OCI-LY1 (cell line): Measurements from ENCODE around the gene SPTB.

Source experiments
- H2AFZ ChIP-seq: fragments of 200-600 bp; sonication (generic), shearing (Covaris generic); 2 replicates; pipeline ENCODE4 v1.6.0; 2014; ENCODE audit warnings: antibody characterized with exemption, mild to moderate bottlenecking, low read length
- H3F3A ChIP-seq: fragments of 200-600 bp; sonication (generic), shearing (Covaris generic); 2 replicates; pipeline ENCODE4 v1.6.0; 2014; ENCODE audit warnings: mild to moderate bottlenecking, antibody characterized with exemption, low read length, moderate library complexity; ENCODE audit not compliant: insufficient read depth
- H3K27ac ChIP-seq: fragments of 200-600 bp; sonication (generic); 2 replicates; pipeline ENCODE4 v1.5.1; 2014; ENCODE audit warnings: low read length, mixed run types, mild to moderate bottlenecking, low read depth; ENCODE audit not compliant: poor library complexity, severe bottlenecking
- H3K27me3 ChIP-seq: fragments of 200-600 bp; sonication (generic); 2 replicates; pipeline ENCODE4 v1.6.0; 2014; ENCODE audit warnings: antibody characterized with exemption, mild to moderate bottlenecking, low read length, moderate library complexity; ENCODE audit not compliant: insufficient read depth
- H3K36me3 ChIP-seq: fragments of 200-600 bp; sonication (generic); 2 replicates; pipeline ENCODE4 v1.6.1; 2014; ENCODE audit warnings: mild to moderate bottlenecking, antibody characterized with exemption, low read length, moderate library complexity, mixed read lengths; ENCODE audit not compliant: insufficient read depth
- H3K4me1 ChIP-seq: fragments of 200-600 bp; sonication (generic); 2 replicates; pipeline ENCODE4 v1.5.1; 2014; ENCODE audit warnings: mild to moderate bottlenecking, low read length, moderate library complexity; ENCODE audit not compliant: insufficient read depth, severe bottlenecking
- H3K4me2 ChIP-seq: fragments of 200-600 bp; sonication (generic), shearing (Covaris generic); 2 replicates; pipeline ENCODE4 v1.6.1; 2014; ENCODE audit warnings: low read length
- H3K4me3 ChIP-seq: fragments of 200-600 bp; sonication (generic); 2 replicates; pipeline ENCODE4 v1.5.1; 2014; ENCODE audit warnings: low read length, low read depth, mild to moderate bottlenecking, mixed read lengths; ENCODE audit not compliant: poor library complexity, severe bottlenecking
- H3K79me2 ChIP-seq: fragments of 200-600 bp; shearing (Covaris generic); 2 replicates; pipeline ENCODE4 v1.6.1; 2016; ENCODE audit warnings: mixed run types, low read length, mixed read lengths; ENCODE audit not compliant: insufficient read depth
- H3K9ac ChIP-seq: fragments of 200-600 bp; sonication (generic), shearing (Covaris generic); 2 replicates; pipeline ENCODE4 v1.6.1; 2014; ENCODE audit warnings: mild to moderate bottlenecking, low read length, mixed read lengths
- H3K9me2 ChIP-seq: fragments of 200-600 bp; sonication (generic), shearing (Covaris generic); 2 replicates; pipeline ENCODE4 v1.6.1; 2014; ENCODE audit warnings: low read depth, mild to moderate bottlenecking, low read length, mixed read lengths
- H3K9me3 ChIP-seq: fragments of 200-600 bp; shearing (Covaris generic); 2 replicates; pipeline ENCODE4 v1.6.1; 2014; ENCODE audit warnings: low read length, mixed read lengths
- H4K20me1 ChIP-seq: fragments of 200-600 bp; sonication (generic), shearing (Covaris generic); 2 replicates; pipeline ENCODE4 v1.6.0; 2016; ENCODE audit warnings: mild to moderate bottlenecking, low read length; ENCODE audit not compliant: insufficient read depth
- EZH2 ChIP-seq: fragments of 200-600 bp; sonication (generic), shearing (Covaris generic); IDR thresholded peaks from 2 replicates; pipeline ENCODE4 v1.8.0; 2017; ENCODE audit warnings: borderline replicate concordance, mixed run types, mild to moderate bottlenecking, antibody characterized with exemption, low read length, moderate library complexity, mixed read lengths
- TF ChIP-seq, protein P1 (sequence below): fragments of 200-600 bp; sonication (generic), shearing (Covaris generic); IDR thresholded peaks from 2 replicates; pipeline ENCODE4 v1.5.1; 2017; ENCODE audit warnings: mild to moderate bottlenecking, antibody characterized with exemption, low read length, moderate library complexity, mixed read lengths

The SPTB gene

DNA sequence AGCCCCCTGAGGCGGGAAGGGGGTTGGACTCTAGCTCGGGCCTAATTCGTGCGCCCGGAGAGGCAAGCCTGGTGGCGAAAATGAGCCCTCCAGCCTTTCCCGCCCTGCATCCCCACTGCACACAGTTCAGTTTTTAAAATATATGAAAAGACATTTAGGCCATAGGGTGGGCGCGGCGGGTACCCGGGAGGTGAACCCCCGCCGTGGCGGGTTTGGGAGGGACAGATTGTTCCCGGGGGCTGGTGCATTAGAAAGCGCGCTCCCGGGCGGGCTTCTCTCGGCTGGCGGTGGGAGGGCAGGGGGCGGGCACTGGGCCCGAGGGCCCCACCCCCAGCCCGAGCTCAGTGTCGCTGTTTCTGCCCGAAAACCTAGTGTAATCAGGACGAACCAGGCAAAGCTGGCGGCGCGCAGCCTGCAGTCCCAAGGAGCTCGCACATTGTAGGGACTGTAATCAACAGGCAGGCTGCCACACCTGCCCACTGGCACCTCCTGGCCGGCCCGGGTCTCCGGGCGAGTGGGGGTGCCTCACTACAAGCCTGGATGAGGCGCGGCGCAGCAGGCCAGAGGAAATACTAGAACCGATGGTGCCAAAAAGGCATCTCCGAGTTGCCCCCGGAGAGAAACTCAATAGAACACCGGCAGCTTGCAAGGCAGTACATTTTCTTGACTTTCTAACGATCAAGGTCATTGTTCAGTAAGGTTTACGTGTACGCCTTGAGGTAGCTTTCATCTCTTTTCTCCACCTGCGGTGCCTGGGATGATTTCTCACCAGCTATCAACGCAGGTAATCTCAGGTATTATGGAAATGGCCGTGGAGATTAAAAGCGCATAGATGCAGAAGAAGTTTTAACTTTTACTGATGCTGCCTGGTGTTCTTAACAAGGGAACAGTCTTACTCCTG is 764 bp upstream of the SPTB start:
- Histone ChIP-seq H3K4me3 (peak overlapping the region; percentile 71), H3K36me3 (no peaks in the 10 kb centered on the region), H3K9ac (peak overlapping the region; percentile 43), H3K79me2 (no peaks in the 10 kb centered on the region), H3K4me1 (peaks cover 13% of the 10 kb centered on the region), H3F3A (no peaks in the 10 kb centered on the region), H3K27ac (no peak overlapping the region), H3K4me2 (peak overlapping the region; percentile 98), H2AFZ (peak overlapping the region; percentile 82), H3K27me3 (0 out of 2 replicates have a peak, but pooled peaks cover 6% of the 10 kb centered on the region), H3K9me3 (no peaks in the 10 kb centered on the region), H4K20me1 (no peaks in the 10 kb centered on the region), H3K9me2 (no peaks in the 10 kb centered on the region)
- TF ChIP-seq, protein P1, sequence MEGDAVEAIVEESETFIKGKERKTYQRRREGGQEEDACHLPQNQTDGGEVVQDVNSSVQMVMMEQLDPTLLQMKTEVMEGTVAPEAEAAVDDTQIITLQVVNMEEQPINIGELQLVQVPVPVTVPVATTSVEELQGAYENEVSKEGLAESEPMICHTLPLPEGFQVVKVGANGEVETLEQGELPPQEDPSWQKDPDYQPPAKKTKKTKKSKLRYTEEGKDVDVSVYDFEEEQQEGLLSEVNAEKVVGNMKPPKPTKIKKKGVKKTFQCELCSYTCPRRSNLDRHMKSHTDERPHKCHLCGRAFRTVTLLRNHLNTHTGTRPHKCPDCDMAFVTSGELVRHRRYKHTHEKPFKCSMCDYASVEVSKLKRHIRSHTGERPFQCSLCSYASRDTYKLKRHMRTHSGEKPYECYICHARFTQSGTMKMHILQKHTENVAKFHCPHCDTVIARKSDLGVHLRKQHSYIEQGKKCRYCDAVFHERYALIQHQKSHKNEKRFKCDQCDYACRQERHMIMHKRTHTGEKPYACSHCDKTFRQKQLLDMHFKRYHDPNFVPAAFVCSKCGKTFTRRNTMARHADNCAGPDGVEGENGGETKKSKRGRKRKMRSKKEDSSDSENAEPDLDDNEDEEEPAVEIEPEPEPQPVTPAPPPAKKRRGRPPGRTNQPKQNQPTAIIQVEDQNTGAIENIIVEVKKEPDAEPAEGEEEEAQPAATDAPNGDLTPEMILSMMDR: no peak
- no peak for TF ChIP-seq EZH2

GRCh38 chr14:64878837-64879634 is 671 bp downstream of the SPTB start:
- Histone ChIP-seq H3K27ac (no peak overlapping the region), H3K4me3 (peak overlapping the region; percentile 71), H3K4me2 (peak overlapping the region; percentile 98), H2AFZ (no peak overlapping the region), H3F3A (no peaks in the 10 kb centered on the region), H3K4me1 (peaks cover 13% of the 10 kb centered on the region), H3K79me2 (no peaks in the 10 kb centered on the region), H3K9me2 (no peaks in the 10 kb centered on the region), H3K9me3 (no peaks in the 10 kb centered on the region), H3K9ac (no peak overlapping the region; the same call in 1 of the 2 replicates), H4K20me1 (no peaks in the 10 kb centered on the region), H3K36me3 (no peaks in the 10 kb centered on the region), H3K27me3 (0 out of 2 replicates have a peak, but pooled peaks cover 6% of the 10 kb centered on the region)
- no peak for TF ChIP-seq EZH2
- TF ChIP-seq, protein P1: no peak

- H4K20me1 ChIP-seq: no peaks in the 10 kb centered on the region
- TF ChIP-seq, protein P1: no peak
- TF ChIP-seq EZH2: no peak
- H3K4me1 ChIP-seq: peaks cover 13% of the 10 kb centered on the region
- H3K27me3 ChIP-seq: 0 out of 2 replicates have a peak, but pooled peaks cover 6% of the 10 kb centered on the region
- no peaks in the 10 kb centered on the region for H3K9me2 ChIP-seq
- H3K27ac ChIP-seq: no peak overlapping the region
- no peak overlapping the region for H3K9ac ChIP-seq
- no peak overlapping the region for H3K4me3 ChIP-seq
- no peaks in the 10 kb centered on the region for H3K36me3 ChIP-seq
- H3K79me2 ChIP-seq: no peaks in the 10 kb centered on the region
- no peaks in the 10 kb centered on the region for H3F3A ChIP-seq
- no peak overlapping the region for H2AFZ ChIP-seq
- H3K4me2 ChIP-seq: no peak overlapping the region
- H3K9me3 ChIP-seq: no peaks in the 10 kb centered on the region
Observed at GRCh38 chr14:64877846-64878245, 1.9 kb downstream of the SPTB start.
